AG09319 (cell line): Measurements from ENCODE around the gene GALM.
"Not testable (repeated sequence)": the region's sequence is repeated elsewhere in the genome, so short reads cannot be mapped to it uniquely, and the experiment has no call there.

Source experiments
- DNase-seq: peaks from one replicate; pipeline ENCODE4 v3.0.0-alpha.2; 2010; ENCODE audit warnings: low read depth; ENCODE audit errors: extremely low read depth
- TF ChIP-seq, protein P1 (sequence below): IDR thresholded peaks from 2 replicates; pipeline ENCODE4 v1.5.1; 2011; ENCODE audit warnings: low read depth, mild to moderate bottlenecking, inconsistent platforms, low read length, moderate library complexity

GALM gene

DNA sequence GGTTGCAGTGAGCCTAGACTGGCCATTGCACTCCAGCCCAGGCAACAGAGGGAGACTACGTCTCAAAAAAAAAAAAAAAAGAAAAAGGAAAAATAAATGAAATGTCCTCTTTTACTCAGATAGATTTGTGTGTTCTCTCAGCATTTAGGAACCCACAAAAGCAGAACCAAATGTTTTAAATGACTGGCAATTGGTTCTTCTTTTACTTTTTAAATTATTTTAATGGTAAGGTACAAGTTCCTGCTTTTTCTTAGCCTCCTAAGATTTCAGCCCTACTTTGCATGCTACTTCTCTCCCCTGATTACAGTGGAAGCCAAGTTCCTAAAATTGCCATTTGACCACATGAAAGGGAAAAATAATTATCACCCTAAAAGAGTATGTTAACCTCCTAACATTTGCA lies 61.7 kb downstream of the GALM start:
- TF ChIP-seq, protein P1, sequence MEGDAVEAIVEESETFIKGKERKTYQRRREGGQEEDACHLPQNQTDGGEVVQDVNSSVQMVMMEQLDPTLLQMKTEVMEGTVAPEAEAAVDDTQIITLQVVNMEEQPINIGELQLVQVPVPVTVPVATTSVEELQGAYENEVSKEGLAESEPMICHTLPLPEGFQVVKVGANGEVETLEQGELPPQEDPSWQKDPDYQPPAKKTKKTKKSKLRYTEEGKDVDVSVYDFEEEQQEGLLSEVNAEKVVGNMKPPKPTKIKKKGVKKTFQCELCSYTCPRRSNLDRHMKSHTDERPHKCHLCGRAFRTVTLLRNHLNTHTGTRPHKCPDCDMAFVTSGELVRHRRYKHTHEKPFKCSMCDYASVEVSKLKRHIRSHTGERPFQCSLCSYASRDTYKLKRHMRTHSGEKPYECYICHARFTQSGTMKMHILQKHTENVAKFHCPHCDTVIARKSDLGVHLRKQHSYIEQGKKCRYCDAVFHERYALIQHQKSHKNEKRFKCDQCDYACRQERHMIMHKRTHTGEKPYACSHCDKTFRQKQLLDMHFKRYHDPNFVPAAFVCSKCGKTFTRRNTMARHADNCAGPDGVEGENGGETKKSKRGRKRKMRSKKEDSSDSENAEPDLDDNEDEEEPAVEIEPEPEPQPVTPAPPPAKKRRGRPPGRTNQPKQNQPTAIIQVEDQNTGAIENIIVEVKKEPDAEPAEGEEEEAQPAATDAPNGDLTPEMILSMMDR: no peak
- DNase-seq: no peak

DNA sequence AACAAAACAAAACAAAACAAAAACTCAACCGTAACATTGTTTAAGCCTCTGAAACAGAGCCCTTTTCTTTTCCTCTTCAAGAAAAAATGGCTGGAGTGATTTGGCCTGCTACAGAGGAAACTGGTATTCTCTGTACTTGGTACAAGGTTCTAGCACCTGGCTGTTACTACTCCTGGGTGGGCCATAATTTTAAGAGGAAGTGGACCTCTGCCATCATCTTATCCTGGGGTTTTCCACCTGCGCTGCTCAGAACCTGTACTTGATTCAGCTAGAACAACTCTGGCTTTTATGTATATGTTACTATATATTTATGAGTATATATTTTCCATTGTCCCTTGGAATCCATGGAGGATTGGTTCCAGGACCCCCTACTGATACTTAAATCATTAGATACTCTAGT lies 62.8 kb downstream of the GALM start:
- DNase-seq: no peak
- TF ChIP-seq, protein P1: no peak

DNA sequence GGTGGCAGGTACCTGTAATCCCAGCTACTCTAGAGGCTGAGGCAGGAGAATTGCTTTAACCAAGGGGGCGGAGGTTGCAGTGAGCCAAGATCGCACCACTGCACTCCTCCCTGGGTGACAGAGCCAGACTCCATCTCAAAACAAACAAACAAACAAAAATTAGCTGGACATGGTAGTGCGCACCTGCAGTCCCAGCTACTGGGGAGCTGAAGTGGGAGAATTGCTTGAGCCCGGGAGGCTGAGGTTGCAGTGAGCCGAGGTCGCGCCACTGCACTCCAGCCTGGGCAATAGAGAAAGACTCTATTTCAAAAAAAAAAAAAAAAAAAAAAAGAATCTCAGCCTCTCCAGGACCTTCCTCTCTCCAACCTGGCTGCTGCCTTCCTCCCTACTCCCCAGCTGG lies 65.2 kb downstream of the GALM start:
- DNase-seq: no peak
- TF ChIP-seq, protein P1: no peak

DNA sequence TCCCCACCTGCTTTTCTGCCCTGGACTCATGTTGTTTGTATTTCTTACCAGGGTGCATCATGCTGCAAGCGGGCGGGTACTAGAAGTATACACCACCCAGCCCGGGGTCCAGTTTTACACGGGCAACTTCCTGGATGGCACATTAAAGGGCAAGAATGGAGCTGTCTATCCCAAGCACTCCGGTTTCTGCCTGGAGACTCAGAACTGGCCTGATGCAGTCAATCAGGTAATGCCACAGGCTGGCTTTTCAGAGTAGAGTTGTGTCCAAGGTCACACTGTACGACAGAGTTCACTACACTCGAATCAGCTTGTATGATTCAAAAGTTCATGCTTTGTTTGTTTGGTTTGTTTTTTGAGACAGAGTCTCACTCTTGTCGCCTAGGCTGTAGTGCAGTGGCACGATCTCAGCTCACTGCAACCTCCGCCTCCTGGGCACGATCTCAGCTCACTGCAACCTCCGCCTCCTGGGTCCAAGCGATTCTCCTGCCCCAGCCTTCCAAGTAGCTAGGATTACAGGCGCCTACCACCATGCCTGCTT lies 65.8 kb downstream of the GALM start:
- TF ChIP-seq, protein P1: no peak
- DNase-seq: no peak

DNA sequence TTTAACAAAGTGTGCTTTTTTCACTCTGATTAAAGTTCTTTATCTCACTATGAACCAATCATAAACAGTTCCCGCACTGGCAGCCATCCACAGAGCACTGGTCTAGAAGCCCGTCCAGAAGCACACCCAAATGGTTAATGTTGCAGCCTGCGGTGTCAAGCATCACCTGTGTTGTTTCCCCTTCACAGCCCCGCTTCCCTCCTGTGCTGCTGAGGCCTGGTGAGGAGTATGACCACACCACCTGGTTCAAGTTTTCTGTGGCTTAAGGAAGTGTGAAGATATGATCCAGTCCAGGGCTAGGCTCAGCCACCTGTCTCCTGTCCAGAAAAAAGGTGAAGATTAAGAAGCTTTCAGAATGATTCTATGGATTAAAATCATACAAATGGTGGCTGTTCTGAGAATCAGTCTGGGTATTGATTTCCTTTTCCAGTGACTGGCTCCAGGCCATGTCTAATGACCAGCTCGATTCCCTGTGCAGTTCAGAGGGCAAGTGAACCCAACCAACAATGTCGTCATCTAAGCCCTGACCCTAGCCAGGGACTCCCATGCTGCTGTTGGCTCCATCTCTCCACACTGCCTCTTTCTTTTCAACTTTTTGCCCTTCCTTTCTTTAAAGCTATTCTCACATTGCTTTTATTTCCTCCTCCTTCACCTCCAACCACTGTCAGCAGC lies 67.5 kb downstream of the GALM start:
- DNase-seq: no peak
- TF ChIP-seq, protein P1: no peak

DNA sequence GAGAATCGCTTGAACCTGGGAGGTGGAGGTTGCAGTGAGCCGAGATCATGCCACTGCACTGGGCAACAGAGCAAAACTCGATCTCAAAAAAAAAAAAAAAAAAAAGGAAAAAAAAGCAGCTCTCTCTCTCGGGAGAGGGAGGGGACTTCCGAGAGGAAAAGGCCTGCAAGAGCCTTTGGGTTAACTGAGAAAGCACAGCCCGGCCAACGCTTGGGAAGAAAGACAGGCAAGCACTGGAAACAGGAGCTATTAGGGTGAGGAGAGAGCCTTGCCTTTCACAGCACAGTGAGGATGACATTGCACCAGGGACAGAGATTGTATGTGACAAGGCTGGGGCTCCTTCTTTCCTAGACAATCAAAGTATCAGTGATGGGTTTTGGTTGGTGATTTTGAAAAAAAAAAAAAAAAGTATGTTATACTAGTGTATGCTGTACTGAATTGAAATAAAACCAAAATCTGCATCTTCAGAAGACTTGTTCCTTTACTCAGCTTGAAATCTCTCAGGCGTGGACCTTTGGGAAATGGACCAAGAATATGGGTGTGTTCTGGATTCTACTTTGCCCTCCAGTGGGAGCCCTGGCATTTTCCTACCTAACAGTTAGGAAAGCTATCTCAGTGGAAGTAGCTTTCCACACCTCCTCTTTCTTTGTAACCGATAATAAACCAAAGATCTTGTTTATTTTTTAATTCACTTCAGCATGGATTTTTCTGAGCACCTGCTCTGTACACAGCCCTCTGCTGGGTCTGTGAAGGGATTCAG lies 68.6 kb downstream of the GALM start:
- TF ChIP-seq, protein P1: no peak
- DNase-seq: no peak

DNA sequence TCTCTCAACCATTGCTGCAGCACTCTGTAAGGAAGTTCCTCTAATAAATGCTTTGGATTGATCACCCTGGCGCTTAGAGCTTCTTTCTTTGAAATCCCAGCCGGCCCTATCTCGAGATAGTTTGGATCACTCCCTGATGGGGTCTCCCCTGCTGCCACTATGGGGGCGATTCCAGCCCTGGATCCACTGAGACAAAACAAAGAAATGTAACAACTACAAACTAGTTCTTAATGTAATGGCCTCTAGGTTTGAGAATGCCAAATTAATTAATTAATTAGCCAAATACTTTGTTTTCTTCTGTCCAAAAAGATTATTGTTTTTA lies 70.0 kb downstream of the GALM start:
- TF ChIP-seq, protein P1: no peak

DNA sequence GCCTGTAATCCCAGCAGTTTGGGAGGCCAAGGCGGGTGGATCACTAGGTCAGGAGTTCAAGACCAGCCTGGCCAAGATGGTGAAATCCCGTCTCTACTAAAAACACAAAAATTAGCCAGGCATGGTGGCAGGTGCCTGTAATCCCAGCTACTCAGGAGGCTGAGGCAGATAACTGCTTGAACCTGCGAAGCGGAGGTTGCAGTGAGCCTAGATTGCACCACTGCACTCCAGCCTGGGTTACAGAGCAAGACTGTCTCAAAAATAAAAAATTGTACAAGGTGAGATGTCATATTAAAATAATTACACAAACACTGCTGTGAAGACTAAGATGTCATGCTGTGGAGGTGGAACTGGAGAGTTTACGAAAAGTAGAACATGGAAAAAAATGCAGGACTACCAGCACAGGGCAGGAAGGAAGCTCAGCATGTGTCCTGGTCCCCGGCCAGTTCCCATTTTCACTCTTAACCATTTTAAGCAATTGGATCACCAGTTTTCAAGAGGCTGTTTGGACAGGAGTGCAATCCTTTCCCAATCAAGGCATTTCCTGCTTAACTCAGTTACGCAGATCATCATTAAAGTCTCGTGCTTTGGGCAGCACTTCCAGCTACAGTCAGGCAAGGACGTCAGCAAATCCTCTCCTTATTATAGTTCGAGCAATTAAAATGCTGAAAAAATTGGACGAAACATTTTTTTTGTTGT lies 71.2 kb downstream of the GALM start:
- not testable (repeated sequence) for DNase-seq

More for the DNA sequence above, 70.0 kb downstream of the GALM start:
- no peak for DNase-seq
